Hippocampal formation (tissue), 2 donors: ENCODE data around the gene OR14I1.

ENCODE experiments used
- DNase-seq, 2 donors: peaks; one replicate each; lab custom pipeline; 2025; lab: John Stamatoyannopoulos, UW

The OR14I1 gene

DNA sequence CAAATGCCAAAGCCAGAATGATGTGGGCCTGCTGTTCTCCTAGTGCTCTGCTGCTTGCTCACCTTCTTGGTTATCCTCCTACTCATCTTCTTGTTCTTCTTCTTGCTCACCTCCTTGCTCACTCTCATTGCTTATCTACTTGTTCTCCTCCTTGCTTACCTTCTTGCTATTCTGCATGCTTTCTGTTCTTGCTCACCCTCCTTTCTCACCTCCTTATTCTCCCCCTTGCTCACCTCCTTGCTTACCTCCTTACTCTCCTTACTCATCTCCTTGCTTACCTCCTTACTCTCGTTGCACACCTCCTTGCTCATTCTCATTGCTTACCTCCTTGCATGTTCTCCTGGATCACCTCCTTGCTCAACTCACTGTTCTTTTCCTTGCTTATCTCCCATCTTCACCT is at the start of gene OR14I1:
OR14I1 (minus strand) TSS at position 53 of the 400 bp plus-strand sequence.
- no peak for DNase-seq

DNA sequence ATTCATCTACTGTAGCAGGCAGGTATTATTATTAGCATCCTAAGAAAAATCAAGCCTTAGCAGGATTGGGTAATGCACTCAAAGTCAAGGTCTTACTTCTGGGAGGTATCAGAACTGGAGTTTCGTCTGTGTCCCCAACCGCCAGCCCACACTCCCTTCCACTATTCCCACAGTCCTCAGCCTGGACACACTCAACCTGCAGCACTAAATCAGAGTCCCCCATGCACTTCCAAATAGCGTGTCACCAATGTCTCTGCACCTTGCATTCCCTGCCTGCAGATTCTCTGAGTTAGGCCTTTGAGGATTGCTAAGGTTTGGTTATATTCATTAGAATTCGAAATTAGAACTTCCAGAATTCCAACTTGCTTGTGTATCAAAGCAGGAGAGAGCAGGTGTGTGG is 49.1 kb upstream of the OR14I1 start:
- no peak for DNase-seq

DNA sequence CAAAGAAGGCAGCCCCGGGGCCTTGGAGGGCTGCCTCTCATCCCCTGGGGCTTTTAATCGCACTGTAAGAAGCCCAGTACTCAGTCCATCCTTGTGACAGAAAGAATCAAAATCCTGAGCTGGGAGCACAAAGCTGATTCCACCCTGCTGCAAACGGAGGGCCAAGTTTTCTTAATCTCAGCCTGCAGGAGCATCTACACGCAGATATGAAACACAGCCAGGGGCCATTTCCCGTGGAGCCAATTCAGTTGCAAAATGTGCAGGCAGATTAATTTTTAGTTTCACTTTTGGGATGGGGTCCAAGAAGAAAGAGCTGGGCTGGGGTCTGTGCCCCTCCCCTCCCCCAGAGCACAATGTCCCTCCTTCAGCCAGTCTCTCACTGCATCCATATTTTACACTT is 48.6 kb upstream of the OR14I1 start:
- DNase-seq: no peak

DNA sequence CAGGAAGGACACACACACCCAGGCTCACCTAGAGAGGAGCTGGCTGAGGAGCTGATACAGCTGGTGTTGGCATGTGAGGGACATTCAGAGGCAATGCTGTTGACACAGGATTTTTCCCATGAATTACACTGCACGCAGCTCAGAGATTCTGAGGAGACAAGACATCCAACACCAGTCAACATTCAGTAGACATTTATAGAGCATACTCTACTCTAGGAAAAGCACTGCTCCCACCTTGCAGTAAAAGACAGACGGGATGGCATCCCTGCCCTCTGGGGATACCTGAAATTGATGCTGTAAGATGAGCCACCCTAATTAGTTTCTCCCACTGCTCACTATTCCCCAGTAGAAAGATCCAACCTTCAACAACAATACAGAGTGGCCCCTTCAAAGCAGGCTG is 47.9 kb upstream of the OR14I1 start:
- no peak for DNase-seq

DNA sequence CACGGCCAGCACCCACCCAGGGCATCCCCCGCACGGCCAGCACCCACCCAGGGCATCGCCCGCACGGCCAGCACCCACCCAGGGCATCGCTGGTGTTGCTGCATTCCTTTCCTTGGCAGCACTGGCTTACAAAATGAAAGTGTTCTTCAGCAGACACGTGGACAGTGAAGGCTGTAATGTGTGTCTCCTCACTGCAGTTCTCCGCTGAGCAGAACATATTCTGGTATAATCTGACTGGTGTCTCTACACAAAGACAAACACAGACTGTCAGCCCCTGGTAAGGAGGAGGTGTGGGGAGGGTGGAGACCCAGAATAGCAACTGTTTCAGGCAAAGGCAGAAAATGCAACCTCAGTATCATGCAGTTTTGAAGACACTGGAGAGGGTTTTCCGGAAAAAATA is 45.6 kb upstream of the OR14I1 start:
- peak in 1 of 2 donors; percentile 3 for DNase-seq

DNA sequence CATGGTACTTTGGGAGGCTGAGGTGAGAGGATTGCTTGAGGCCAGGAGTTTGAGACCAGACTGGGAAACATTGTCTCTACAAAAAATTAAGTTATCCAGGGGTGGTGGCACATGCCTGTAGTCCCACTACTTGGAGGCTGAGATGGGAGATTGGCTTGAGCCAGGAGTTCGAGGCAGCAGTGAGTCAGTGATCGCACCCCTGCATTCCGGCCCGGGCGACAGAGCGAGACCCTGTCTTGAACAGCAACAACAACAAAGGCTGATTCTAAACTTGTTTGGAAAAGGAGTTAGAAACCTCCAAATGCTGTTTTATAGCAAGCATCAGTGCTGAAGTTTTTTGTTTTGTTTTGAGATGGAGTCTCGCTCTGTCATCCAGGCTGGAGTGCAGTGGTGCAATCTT is 38.3 kb upstream of the OR14I1 start:
- DNase-seq: no peak

DNA sequence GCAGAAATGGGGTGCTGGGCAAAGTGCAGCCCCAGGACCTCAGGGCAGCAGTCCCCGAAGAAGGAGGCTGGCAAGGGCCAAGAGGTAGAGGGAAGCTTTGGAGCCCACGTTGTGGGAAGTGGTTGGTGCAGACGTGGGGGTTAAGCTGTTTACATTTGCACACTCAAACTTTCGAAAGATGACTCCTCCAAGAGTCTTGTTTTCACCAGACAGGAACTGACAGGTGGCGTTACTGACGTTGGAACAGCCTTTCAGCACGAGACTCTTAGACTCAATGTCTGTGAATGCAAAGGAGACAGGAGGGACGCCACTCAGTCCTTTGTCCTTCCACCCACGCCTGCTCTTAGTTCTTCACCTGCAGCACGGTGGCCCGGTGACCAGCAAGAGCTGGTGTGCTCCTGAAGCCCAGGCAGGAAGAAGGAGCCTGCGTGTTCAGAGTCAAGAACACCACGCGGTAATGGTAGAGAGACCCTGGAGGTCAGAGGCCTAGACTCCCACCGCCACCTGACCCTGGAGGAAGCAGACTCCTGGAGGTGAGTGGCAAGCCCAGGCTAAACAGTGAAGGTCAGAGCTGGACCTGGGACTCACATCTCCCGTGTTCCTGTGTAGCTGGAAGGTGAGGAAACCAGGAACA is 37.1 kb upstream of the OR14I1 start:
- DNase-seq: no peak

DNA sequence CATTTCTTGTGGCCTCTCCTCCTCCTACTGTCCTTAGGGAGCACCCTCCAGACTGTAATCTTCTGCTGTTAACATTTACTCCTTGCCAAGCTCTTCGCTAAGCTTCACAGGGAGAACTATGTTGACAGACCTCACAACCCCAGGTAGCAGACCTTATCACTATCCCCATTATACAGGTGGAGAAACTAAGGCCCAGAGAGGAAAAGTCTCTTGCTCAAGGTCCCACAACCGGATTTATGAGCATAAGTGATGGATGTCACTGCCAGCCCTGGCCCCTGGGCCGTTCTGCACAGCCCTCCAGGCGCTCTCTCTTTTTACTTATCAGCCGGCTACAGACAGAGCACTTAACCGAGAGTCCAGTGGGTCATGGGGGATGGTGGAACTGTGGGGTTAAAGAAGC is 34.9 kb upstream of the OR14I1 start:
- DNase-seq: no peak

DNA sequence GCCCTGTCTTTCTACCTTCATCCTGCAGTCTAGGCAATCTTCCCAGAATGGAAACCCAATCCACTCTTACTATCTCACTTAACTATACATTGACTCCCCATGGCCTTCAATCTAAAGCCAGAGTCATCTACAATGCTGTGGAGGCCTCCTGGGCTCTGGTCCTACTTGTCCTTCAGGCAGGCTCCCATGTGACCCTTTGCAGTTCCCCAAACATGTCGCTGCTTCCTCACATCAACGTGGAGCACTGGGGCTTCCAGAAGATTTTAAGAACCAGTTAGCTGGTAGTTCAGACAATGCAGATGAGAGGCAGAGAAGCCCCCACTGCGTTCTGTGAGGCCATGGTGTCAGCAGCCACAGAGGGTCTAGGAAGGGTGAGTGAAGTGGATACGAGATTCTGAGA is 34.4 kb upstream of the OR14I1 start:
- no peak for DNase-seq

DNA sequence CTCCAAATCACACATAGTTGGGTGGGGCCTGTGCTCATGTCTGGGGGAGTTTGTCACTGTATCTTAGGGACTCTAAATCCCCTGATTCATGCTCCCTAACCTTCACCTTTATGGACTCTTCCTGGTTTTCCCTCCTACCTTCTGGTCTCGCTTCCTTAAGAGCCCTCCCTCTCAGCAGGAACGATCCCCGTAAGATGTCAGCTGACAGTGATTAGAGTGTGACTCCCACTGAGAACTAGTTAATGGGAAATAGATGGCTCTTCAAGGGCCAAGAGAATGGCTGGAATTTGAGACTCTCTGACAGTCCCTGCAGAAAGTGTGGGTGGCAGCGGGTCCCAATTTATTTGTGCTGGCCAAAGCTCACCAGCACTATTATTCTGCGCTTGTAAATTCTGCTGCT is 31.0 kb upstream of the OR14I1 start:
- no peak for DNase-seq

DNA sequence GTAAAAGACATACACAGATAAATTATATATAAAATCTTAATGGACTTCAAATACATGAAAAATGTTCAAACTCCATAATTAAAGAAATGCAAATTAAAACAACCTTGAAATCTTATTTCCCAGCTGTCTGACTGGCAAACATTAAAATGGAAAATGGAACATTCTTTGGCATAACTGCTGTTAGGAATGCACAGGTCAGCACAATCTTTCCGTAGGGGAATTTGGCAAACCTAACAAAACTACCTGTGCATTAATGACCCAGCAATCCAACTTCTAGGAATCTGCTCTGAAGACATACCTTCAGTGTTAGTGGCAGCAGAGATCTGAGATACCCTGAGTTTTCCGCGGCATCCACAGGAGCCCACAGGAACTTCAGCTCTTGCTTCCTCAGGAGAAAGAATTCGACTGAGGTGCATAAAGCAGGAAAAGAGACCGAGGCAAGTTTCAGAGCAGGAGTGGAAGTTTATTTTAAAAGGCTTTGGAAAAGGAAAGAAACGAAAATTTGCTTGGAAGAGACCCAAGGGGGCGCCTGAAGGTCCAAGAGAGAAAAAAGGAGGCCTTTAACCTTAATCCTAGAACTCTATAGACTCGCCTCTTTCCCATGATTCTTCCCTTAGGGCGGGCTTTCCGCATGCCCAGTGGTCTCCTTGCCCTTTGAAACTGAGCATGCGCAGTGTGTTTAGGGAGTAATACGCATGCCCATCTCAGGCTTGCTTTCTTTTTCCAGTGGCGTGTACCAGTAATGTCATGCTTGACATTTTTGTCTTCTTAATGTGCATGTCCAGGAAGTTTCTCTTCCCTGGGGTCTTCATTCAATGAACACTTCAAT is 28.2 kb upstream of the OR14I1 start:
- no peak for DNase-seq

DNA sequence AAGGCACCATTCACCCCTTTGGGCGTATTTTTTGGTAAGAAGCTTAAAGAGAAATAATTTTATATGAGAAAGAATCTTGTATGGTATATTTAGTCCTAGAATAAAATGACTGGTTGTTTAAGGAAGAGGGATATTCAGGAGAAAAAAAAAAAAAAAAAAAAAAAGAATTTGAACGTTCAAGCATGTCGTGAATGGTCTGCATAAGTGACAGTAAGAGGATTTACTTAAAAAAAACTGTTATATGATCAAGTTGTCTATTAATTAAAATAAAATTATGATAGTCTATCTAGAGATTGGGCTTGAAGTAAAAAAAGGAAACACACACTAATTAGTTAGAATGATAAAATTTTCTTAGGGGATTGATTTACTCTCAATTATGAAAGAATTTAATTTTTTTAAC is 11.7 kb upstream of the OR14I1 start:
- no peak for DNase-seq

DNA sequence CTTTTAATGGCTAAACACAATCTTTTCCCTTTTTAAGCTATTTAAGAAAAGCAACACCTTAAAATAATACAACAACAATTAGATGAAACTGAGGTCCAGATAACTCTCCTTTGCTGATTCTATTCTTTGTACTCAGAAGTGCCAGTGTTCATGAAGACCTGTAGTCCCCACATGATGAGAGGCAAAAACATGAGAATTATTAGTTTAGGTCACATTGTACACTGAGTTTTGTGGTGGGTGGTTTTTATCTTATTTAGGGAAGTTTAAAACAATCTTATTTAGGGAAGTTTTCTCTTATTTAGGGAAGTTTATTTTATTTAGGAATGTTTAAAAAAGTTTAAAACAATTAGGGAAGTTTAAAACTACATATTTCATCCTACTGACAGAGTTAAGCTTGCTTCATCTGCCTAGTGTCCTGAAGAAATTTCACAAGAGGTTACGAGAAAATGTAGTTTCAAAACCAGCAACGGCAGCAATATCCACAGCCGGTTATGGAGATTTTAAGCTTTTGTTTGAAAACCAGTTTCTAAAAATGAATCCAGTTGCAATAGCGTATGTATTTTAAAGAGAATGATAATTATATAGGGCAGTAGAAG is 7.8 kb upstream of the OR14I1 start:
- no peak for DNase-seq

DNA sequence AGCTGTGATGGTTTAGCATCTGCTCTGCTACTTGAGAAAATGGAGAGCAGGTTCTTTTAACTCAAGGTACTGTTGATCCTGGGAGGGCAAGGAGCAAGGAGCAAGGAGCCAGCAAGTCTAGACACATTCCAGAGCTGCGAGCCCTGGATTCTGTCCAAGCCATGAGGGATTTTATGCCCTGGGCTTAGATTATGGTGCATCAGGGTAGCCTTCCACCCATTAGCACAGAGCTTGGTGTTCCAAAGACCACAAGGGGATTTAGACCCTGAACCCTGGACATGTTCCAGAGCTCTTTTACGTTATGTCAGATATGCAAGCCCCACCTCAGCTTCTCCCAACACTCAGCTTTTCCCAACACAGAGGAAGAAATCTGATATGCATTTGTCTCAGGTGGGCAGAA is 2.0 kb upstream of the OR14I1 start:
- no peak for DNase-seq

DNA sequence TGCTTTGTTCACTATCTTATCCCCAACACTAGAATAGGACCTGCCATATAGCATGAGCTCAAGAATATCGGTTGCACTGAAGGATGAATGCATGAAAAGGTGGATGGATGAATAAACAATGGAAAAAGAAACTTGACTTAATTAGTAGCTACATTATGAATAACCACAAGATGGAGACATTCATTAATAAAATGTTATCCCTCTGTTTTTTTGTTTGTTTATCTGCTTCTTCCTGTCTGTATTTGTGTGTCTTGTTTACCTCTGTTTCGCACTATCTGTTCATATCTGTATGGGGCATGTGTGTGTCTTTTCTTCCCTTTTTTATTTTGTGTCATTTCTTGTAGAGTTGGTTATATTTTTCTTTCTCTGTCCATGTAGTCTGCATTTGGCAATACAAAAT is 1.1 kb upstream of the OR14I1 start:
- DNase-seq: no peak

DNA sequence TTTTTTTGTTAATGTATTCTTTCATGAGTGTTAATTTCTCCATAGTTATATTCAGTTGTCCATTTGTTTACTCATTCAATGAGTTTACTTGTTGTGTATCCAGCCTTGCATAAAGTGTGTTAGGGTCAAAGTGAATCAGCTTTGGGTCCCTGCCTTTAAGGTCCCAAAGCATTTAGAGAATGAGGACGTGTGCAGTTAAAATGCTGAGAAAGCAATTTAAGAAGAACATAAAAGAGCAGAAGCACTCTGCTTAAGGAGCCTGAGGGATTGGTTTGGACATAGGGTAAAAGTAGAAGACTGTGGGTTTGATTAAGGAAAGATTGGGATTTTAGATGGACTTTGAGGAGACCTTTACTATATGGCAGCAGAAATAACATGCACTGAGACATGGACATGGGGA is 3.5 kb downstream of the OR14I1 start:
- DNase-seq: no peak

DNA sequence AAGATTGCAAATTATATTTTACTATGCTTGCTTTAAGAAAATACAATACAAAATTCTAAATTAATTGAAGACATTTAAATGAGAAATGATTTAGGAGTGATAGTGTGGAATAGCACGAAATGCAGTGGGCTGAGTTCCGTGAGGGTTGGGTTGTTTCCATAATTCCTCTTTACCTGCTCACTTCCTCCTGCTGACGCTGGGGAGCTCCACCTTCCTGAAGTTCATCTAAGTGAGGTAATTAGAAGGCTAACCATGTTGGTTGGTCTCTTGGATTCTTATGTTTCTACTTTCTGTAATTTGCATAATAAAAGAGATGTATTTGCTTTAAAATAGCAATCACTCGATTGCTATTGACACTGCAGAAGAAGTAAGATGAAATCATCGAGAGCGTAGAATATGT is 4.7 kb downstream of the OR14I1 start:
- DNase-seq: no peak

DNA sequence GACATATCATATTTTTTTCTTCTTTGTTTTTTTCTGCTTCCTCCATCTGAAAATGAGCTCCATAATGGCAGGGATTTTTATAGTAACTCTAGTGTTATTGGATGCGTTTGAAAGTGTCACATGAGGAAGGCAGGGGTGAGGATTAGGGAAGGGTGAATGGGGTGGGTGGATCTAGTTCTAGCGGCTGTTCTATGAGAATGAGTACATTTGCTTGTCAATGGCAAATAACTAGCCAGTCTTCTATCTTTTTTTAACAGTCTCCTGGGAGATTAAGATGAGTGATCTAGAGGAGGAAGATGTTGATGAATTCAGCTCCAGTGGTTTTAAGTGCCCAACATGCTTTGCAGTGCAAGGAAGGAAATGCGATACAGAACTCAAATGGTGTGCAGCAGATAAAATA is 5.8 kb downstream of the OR14I1 start:
- no peak for DNase-seq

DNA sequence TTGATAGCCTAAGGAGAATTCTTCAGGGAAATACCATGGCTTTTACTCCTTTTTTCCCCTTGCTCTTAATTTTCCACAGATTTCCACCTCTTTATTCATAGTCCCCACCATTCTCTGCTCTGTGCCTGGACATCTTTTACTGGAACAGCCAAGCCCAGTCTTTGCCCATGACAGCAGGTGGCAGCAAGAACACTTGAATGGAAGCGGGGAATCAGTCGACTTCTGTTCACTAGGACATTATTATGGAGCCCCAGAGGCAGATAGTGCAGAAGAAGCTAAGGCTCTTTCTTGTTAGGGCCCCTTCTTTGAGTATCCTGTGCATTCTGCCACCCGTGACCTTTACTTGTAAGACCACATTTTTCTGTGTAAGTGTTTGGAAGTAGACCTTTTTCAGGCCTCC is 6.3 kb downstream of the OR14I1 start:
- peak in 1 of 2 donors; percentile 2 for DNase-seq

DNA sequence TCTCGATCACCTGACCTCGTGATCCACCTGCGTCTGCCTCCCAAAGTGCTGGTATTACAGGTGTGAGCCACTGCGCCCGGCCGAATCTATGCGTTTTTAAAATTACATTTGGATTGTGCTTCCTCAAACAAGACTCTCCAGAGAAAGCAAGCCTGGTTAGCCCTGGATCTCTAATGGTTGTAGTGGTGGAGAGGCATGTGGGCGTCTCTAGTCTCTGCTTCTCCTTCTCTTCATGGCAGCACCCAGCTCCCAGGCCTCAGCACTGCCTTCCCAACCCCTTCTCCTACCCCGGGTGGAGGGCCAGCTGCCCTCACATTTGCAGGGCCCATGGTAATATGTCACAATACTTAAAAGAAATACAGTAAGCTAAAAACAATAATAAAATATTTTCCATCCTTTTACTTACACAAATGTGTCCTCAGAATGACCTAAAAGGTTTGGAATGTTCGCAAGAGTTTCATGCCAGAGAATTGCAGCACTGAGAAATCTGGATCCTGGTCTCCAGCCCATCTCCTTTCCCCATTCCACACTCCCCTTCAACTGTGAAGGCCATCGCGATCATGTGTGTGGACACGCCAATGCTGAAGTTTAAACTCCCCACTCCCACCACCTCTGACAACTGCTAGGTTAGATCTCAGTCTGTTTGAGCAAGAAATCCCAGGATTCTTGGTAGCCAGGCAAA is 7.0 kb downstream of the OR14I1 start:
- no peak for DNase-seq

DNA sequence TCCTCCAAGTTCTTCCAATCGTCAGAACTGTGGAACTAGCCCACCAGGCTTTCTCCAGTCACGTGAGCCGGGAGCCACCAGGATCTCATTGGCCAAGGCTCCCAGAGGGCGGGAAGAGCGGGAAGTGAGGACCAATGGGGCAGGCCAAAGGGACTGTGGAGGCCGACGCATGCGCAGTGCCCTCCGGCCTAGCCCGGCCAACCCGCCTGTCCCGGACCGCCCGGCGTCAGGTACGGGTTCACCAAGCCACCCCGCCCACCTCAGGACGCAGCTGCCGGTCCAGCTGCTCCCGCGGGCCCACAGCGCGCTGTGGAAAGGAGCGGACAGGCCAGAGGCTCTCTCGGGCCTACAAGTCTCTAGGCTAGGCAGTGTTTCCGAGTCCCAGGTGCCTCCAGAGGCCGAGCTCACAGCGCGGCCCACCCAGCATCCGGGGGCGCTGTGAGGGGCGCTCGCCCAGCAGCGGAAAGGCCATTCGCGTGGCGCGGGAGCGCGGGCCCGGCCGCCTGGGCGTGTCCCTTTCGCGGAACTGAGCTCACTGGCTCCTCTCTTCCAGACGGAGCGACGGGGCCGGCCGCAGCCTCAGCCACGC is 10.9 kb downstream of the OR14I1 start:
- DNase-seq: no peak

DNA sequence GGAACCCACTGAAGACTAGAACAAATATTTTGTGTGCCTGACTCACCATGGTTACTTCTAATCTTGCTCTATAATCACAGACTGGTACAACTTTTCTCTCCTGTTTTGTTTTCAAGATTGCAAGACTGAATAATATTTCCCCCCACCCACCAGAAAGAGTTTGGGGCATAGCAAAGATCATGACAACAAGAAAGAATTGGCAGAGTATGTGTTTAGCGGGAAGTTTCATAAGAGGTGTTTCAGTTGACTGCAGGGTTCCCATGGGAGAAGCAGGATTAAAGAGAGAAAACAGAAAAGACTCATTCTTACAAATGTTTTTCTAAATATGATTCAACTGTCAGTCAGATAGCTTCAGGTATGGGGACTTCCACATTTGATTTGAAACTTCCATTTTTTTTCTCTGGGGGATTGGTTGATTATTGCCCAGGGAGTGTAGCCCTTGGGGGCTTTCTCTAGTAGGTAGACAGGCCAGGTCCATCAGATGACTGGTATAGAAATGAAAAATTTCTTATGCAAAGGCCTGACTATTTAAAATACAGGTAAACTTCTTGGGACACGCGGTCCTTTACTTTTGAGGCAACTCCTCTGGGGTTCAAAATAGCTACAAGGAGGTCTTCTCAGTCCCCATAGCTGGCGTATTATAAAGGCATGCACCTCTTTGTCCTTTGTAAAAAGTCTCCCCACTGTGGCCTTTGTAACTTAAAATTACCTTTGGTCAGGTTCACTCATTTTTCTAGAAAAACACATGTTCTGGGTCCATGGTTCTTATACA is 13.9 kb downstream of the OR14I1 start:
- no peak for DNase-seq
